Endothelial cell of umbilical vein (primary cell): ENCODE results near the gene BARX1. TPM values are rescaled to one million over a fixed set of nuclear protein-coding genes. Genes with fewer than 3 reads are reported as not detected.

ENCODE experiments used
- BruUV-seq: library from RNA; stranded (reverse); fragments of 400-500 nt; replicated peaks from 2 replicates; lab custom pipeline; 2021; lab: Mats Ljungman, UMichigan
- CTCF ChIA-PET: fragments of 300-600, 350-600 bp; sonication (Branson Sonifier 250); formaldehyde crosslinking; loops from one replicate; lab custom pipeline; 2021; ENCODE audit warnings: antibody characterized with exemption, inconsistent platforms; lab: Charles Lee
- POLR2A ChIA-PET: fragments of 300-600, 350-600 bp; sonication (Branson Sonifier 250); formaldehyde crosslinking; loops from one replicate; lab custom pipeline; 2021; ENCODE audit warnings: antibody characterized with exemption, inconsistent platforms; lab: Charles Lee
- DNase-seq: peaks from one replicate; pipeline ENCODE4 v3.0.0-alpha.2; 2011; ENCODE audit warnings: low read depth, low spot score
- FAIRE-seq: peaks from 2 replicates; lab custom pipeline; 2011; peaks lifted over from hg19 to GRCh38; lab: Jason Lieb, UNC
- H2AFZ ChIP-seq: 2 replicates; pipeline ENCODE4 v1.6.0; 2012; ENCODE audit warnings: low read depth, low read length, control low read depth, inconsistent platforms
- H3K27ac ChIP-seq: 2 replicates; pipeline ENCODE4 v1.5.1; 2011; ENCODE audit warnings: low read depth, mild to moderate bottlenecking, control low read depth, low read length, moderate library complexity; ENCODE audit not compliant: insufficient read depth
- H3K27me3 ChIP-seq, 2 experiments: 2 replicates each; pipeline versions ENCODE4 v1.6.0 to v1.6.1; 2011; ENCODE audit warnings: low read length in 2 of 2, mixed read lengths in 1 of 2; ENCODE audit not compliant: control insufficient read depth in 2 of 2, insufficient read depth in 2 of 2
- H3K36me3 ChIP-seq, 2 experiments: 2 replicates in 1 of 2; 3 replicates in 1 of 2; pipeline ENCODE4 v1.5.1; 2011; ENCODE audit warnings: low read length in 2 of 2, mild to moderate bottlenecking in 1 of 2, moderate library complexity in 1 of 2; ENCODE audit not compliant: control insufficient read depth in 2 of 2, insufficient read depth in 2 of 2; ENCODE audit errors: extremely low read depth in 1 of 2
- H3K4me1 ChIP-seq: 3 replicates; pipeline ENCODE4 v1.5.1; 2011; ENCODE audit warnings: mild to moderate bottlenecking, low read length; ENCODE audit not compliant: control insufficient read depth, insufficient read depth; ENCODE audit errors: extremely low read depth
- H3K4me2 ChIP-seq: 2 replicates; pipeline ENCODE4 v1.6.1; 2011; ENCODE audit warnings: low read length, control low read depth, mixed read lengths; ENCODE audit not compliant: insufficient read depth
- H3K4me3 ChIP-seq, 3 experiments: fragments of 200-600 bp in 1 of 3; sonication (generic), shearing (Covaris generic) in 1 of 3; replicated peaks in 1 of 3; 2 replicates each; pipeline ENCODE4 v1.5.1; 2011 to 2016; ENCODE audit warnings: control low read depth in 3 of 3, low read length in 3 of 3, mild to moderate bottlenecking in 2 of 3, inconsistent platforms in 1 of 3, low read depth in 1 of 3, moderate library complexity in 1 of 3; ENCODE audit not compliant: insufficient read depth in 1 of 3
- H3K79me2 ChIP-seq: 2 replicates; pipeline ENCODE4 v1.6.0; 2012; ENCODE audit warnings: low read length, inconsistent platforms; ENCODE audit not compliant: control insufficient read depth, insufficient read depth
- H3K9ac ChIP-seq: replicated peaks from 2 replicates; pipeline ENCODE3; 2011; ENCODE audit warnings: low read length, control low read depth; ENCODE audit not compliant: insufficient read depth; ENCODE audit errors: extremely low read depth
- H3K9me1 ChIP-seq: replicated peaks from 3 replicates; pipeline ENCODE4 v1.6.0; 2011; ENCODE audit warnings: mild to moderate bottlenecking, low read length; ENCODE audit not compliant: control insufficient read depth, insufficient read depth; ENCODE audit errors: extremely low read depth
- H3K9me3 ChIP-seq: replicated peaks from 2 replicates; pipeline ENCODE4 v1.5.1; 2012; ENCODE audit warnings: low read length, inconsistent platforms; ENCODE audit not compliant: control insufficient read depth, insufficient read depth
- H4K20me1 ChIP-seq: replicated peaks from 2 replicates; pipeline ENCODE3; 2011; ENCODE audit warnings: mild to moderate bottlenecking, low read length; ENCODE audit not compliant: control insufficient read depth, insufficient read depth; ENCODE audit errors: extremely low read depth
- EZH2 ChIP-seq: IDR thresholded peaks from 2 replicates; pipeline ENCODE4 v1.6.1; 2012; ENCODE audit warnings: borderline replicate concordance, low read depth, mild to moderate bottlenecking, moderate library complexity, low read length, inconsistent platforms; ENCODE audit not compliant: severe bottlenecking
- FOS ChIP-seq: IDR thresholded peaks from 2 replicates; pipeline ENCODE4 v1.6.1; 2011; ENCODE audit warnings: mild to moderate bottlenecking, low read length, moderate library complexity, borderline replicate concordance; ENCODE audit not compliant: insufficient read depth
- GATA2 ChIP-seq: IDR thresholded peaks from 2 replicates; pipeline ENCODE4 v1.7.0; 2011; ENCODE audit warnings: low read depth, mild to moderate bottlenecking, moderate library complexity, mixed read lengths, low read length; ENCODE audit not compliant: insufficient read length, insufficient read depth
- JUN ChIP-seq: IDR thresholded peaks from 2 replicates; pipeline ENCODE4 v1.6.1; 2011; ENCODE audit warnings: borderline replicate concordance, low read depth; ENCODE audit not compliant: insufficient read length, insufficient read depth
- MYC ChIP-seq: IDR thresholded peaks from one replicate; pipeline ENCODE4 v1.6.1; 2011; ENCODE audit warnings: mild to moderate bottlenecking, low read depth, low read length
- POLR2A ChIP-seq: IDR thresholded peaks from 2 replicates; pipeline ENCODE4 v1.6.1; 2012; ENCODE audit warnings: low read depth, mild to moderate bottlenecking, control low read depth, low read length
- POLR2AphosphoS5 ChIP-seq: IDR thresholded peaks from 2 replicates; pipeline ENCODE4 v1.6.1; 2012; ENCODE audit warnings: low read depth, mild to moderate bottlenecking, control low read depth, low read length, moderate library complexity; ENCODE audit not compliant: insufficient read depth
- dilution Hi-C: fragments of 300-500 bp; cut with MboI; formaldehyde crosslinking; loops from one replicate; pipeline ENCODE4 v1.15.0; 2019; ENCODE audit warnings: low sequenced_read_pairs; ENCODE audit not compliant: extremely low pct_ligation_motif_present
- intact Hi-C: fragments of 100-400 bp; cut with micrococcal nuclease; formaldehyde crosslinking; loops from one replicate; pipeline ENCODE4 v1.10.0; 2022
- polyA plus RNA-seq, 4 experiments: library from polyadenylated mRNA; depleted of rRNA in 3 of 4; stranded (reverse) in 3 of 4; unstranded in 1 of 4; fragments of >200 nt; gene quantifications; 2 replicates each; pipeline versions ENCODE4 v1.2.1 to v1.2.3, GENCODE V29; 2011 to 2012; ENCODE audit warnings: missing spikeins in 1 of 4
- total RNA-seq: library from RNA; stranded (reverse); gene quantifications from 2 replicates; pipeline ENCODE4 v1.2.3, GENCODE V29; 2021
- TF ChIP-seq, protein P1 (sequence below): IDR thresholded peaks from 2 replicates; pipeline ENCODE4 v1.6.1; 2011; ENCODE audit not compliant: insufficient read depth, insufficient read length
- TF ChIP-seq, protein P2 (sequence below), 2 donors: IDR thresholded peaks; 1 replicate in 1 of 2; 2 replicates in 1 of 2; pipeline ENCODE4 v1.5.1; 2011; ENCODE audit warnings: low read length in 2 of 2, mild to moderate bottlenecking in 2 of 2, moderate library complexity in 2 of 2, control low read depth in 1 of 2, inconsistent platforms in 1 of 2, low read depth in 1 of 2; ENCODE audit not compliant: insufficient read depth in 1 of 2; ENCODE audit errors: extremely low read depth in 1 of 2

BARX1 gene
- total and polyA plus RNA-seq, 2 donors (not counting 3 experiments of a cell fraction or from before 2014, with no cell fraction given), result not detected

DNA sequence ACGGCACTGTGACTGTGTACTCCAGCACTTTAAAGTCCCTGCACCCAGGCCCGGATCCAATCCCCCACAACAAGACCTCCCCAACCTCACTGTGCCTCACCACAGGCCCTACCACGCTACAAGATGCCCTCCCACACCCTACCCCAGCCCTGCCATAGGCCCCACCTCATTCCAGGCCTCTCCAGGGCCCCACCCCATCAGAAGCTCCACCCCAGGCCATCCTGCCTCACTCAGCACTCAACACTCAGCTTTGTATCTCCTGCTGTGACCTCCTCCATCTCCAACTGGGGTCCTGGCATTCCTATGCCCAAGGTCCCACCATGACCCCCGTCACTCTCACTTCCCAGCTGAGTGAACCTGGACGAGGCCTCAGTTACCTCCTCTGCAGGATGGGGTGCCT lies 38.8 kb downstream of the BARX1 start:
- no peaks in the 10 kb centered on the region for H3K36me3 ChIP-seq
- POLR2A ChIA-PET, result no interaction called here
- no peaks in the 10 kb centered on the region for H3K4me1 ChIP-seq
- no peak overlapping the region for H2AFZ ChIP-seq
- no peak for FAIRE-seq
- no peaks in the 10 kb centered on the region for H4K20me1 ChIP-seq
- intact Hi-C loops (no loop called here), dilution Hi-C loops (no loop called here)
- BruUV-seq, result no TSS peak
- TF ChIP-seq, protein P1, sequence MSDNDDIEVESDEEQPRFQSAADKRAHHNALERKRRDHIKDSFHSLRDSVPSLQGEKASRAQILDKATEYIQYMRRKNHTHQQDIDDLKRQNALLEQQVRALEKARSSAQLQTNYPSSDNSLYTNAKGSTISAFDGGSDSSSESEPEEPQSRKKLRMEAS, result no peak
- no peak for TF ChIP-seq GATA2
- TF ChIP-seq, protein P2, sequence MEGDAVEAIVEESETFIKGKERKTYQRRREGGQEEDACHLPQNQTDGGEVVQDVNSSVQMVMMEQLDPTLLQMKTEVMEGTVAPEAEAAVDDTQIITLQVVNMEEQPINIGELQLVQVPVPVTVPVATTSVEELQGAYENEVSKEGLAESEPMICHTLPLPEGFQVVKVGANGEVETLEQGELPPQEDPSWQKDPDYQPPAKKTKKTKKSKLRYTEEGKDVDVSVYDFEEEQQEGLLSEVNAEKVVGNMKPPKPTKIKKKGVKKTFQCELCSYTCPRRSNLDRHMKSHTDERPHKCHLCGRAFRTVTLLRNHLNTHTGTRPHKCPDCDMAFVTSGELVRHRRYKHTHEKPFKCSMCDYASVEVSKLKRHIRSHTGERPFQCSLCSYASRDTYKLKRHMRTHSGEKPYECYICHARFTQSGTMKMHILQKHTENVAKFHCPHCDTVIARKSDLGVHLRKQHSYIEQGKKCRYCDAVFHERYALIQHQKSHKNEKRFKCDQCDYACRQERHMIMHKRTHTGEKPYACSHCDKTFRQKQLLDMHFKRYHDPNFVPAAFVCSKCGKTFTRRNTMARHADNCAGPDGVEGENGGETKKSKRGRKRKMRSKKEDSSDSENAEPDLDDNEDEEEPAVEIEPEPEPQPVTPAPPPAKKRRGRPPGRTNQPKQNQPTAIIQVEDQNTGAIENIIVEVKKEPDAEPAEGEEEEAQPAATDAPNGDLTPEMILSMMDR (IDR thresholded peaks at IDR 0.05; ENCODE audit: extremely low read depth in 1 of 2, insufficient read depth in 1 of 2, low read depth in 1 of 2, low read length in 2 of 2), result no peak
- TF ChIP-seq POLR2AphosphoS5, result no peak
- no peak for TF ChIP-seq POLR2A
- TF ChIP-seq FOS, result no peak
- TF ChIP-seq EZH2, result no peak
- no peak for TF ChIP-seq JUN
- TF ChIP-seq MYC, result no peak
- no peak overlapping the region for H3K9ac ChIP-seq
- H3K27me3 ChIP-seq, result no peaks in the 10 kb centered on the region
- CTCF ChIA-PET, result no interaction called here
- no peak for DNase-seq
- no peaks in the 10 kb centered on the region for H3K9me1 ChIP-seq
- H3K79me2 ChIP-seq, result no peaks in the 10 kb centered on the region
- H3K4me2 ChIP-seq, result no peak overlapping the region
- H3K4me3 ChIP-seq, result no peak overlapping the region
- no peak overlapping the region for H3K27ac ChIP-seq
- no peaks in the 10 kb centered on the region for H3K9me3 ChIP-seq
